GM12878 (cell line): ENCODE measurements around the gene ZNF888. TPM values are rescaled to one million over a fixed set of nuclear protein-coding genes. Genes with fewer than 3 reads are reported as not detected.

Source experiments
- ASH2L ChIP-seq: fragments of 300-600, 200-600 bp; sonication (generic); IDR thresholded peaks from 2 replicates; pipeline ENCODE4 v1.6.1; 2017; ENCODE audit warnings: low read depth, mild to moderate bottlenecking, borderline replicate concordance
- ATF3 ChIP-seq: IDR thresholded peaks from 2 replicates; pipeline ENCODE4 v1.6.1; 2011; ENCODE audit warnings: low read depth, mild to moderate bottlenecking, low read length, moderate library complexity, borderline replicate concordance; ENCODE audit errors: extremely low read depth
- BHLHE40 ChIP-seq, 2 experiments: fragments of 450-650 bp in 1 of 2; IDR thresholded peaks; 2 replicates each; pipeline ENCODE4 v1.6.1; 2011 to 2017; ENCODE audit warnings: low read depth in 2 of 2, borderline replicate concordance in 1 of 2, improper control_type of control experiment in 1 of 2, low read length in 1 of 2, mild to moderate bottlenecking in 1 of 2
- CBX5 ChIP-seq: sonication (generic); IDR thresholded peaks from 2 replicates; pipeline ENCODE4 v1.6.1; 2016; ENCODE audit warnings: low read depth, moderate library complexity, mild to moderate bottlenecking, inconsistent platforms
- CREM ChIP-seq: IDR thresholded peaks from 2 replicates; pipeline ENCODE4 v1.6.1; 2014; ENCODE audit warnings: antibody characterized with exemption, low read depth
- CUX1 ChIP-seq: IDR thresholded peaks from 2 replicates; pipeline ENCODE4 v1.6.1; 2012; ENCODE audit warnings: improper control_type of control experiment, low read depth, low read length; ENCODE audit not compliant: insufficient replicate concordance
- DPF2 ChIP-seq: fragments of 450-650 bp; IDR thresholded peaks from 2 replicates; pipeline ENCODE4 v1.6.1; 2017; ENCODE audit warnings: mild to moderate bottlenecking
- E2F8 ChIP-seq: fragments of 450-650 bp; IDR thresholded peaks from 2 replicates; pipeline ENCODE4 v1.6.1; 2018; ENCODE audit warnings: mild to moderate bottlenecking, low read depth, moderate library complexity; ENCODE audit not compliant: partially characterized antibody
- EED ChIP-seq: sonication (generic); IDR thresholded peaks from 2 replicates; pipeline ENCODE4 v1.6.1; 2016; ENCODE audit warnings: antibody characterized with exemption, low read depth
- EGR1 ChIP-seq, 2 experiments: IDR thresholded peaks; 1 replicate in 1 of 2; 2 replicates in 1 of 2; pipeline ENCODE4 v1.6.1; 2011 to 2012; ENCODE audit warnings: low read depth in 2 of 2, low read length in 2 of 2, borderline replicate concordance in 1 of 2, mild to moderate bottlenecking in 1 of 2, moderate library complexity in 1 of 2
- HDAC6 ChIP-seq: fragments of 200-600 bp; sonication (generic); IDR thresholded peaks from one replicate; pipeline ENCODE4 v1.8.0; 2017; ENCODE audit warnings: antibody characterized with exemption; ENCODE audit not compliant: unreplicated experiment
- NFIC ChIP-seq: IDR thresholded peaks from 2 replicates; pipeline ENCODE4 v1.6.1; 2012; ENCODE audit warnings: low read depth, mild to moderate bottlenecking, inconsistent platforms, low read length, moderate library complexity
- PAX5 ChIP-seq: IDR thresholded peaks from 2 replicates; pipeline ENCODE4 v1.6.1; 2011; ENCODE audit warnings: low read depth, low read length, borderline replicate concordance
- RB1 ChIP-seq: fragments of 450-650 bp; formaldehyde crosslinking; IDR thresholded peaks from 2 replicates; pipeline ENCODE4 v1.6.1; 2017; ENCODE audit warnings: mild to moderate bottlenecking, borderline replicate concordance
- RUNX3 ChIP-seq: IDR thresholded peaks from 2 replicates; pipeline ENCODE4 v1.6.1; 2012; ENCODE audit warnings: low read length, inconsistent platforms
- SMARCA5 ChIP-seq: fragments of 450-650 bp; IDR thresholded peaks from 2 replicates; pipeline ENCODE4 v1.6.1; 2017; ENCODE audit warnings: mild to moderate bottlenecking
- SMC3 ChIP-seq: IDR thresholded peaks from 2 replicates; pipeline ENCODE4 v1.6.1; 2011; ENCODE audit warnings: low read length, improper control_type of control experiment, borderline replicate concordance
- SREBF2 ChIP-seq: IDR thresholded peaks from 2 replicates; pipeline ENCODE4 v1.6.1; 2012; ENCODE audit warnings: mild to moderate bottlenecking, low read length
- SRF ChIP-seq, 2 experiments: IDR thresholded peaks; 2 replicates each; pipeline ENCODE4 v1.6.1; 2011; ENCODE audit warnings: low read depth in 2 of 2, low read length in 2 of 2, mild to moderate bottlenecking in 1 of 2, moderate library complexity in 1 of 2
- SUZ12 ChIP-seq: fragments of 200-600 bp; sonication (generic); IDR thresholded peaks from one replicate; pipeline ENCODE4 v1.6.1; 2018; ENCODE audit warnings: antibody characterized with exemption, mild to moderate bottlenecking; ENCODE audit not compliant: unreplicated experiment
- ZNF622 ChIP-seq: fragments of 450-650 bp; IDR thresholded peaks from 2 replicates; pipeline ENCODE4 v1.6.1; 2017; ENCODE audit warnings: mild to moderate bottlenecking, inconsistent platforms
- ZSCAN29 ChIP-seq: fragments of 450-650 bp; IDR thresholded peaks from 2 replicates; pipeline ENCODE4 v1.6.1; 2017; ENCODE audit warnings: mild to moderate bottlenecking, moderate library complexity
- polyA plus RNA-seq, 11 experiments: library from polyadenylated mRNA; depleted of rRNA in 4 of 11; unstranded in 6 of 11; stranded (reverse) in 5 of 11; fragments of >200 nt; fragmentation: Nextera tagmentation in 4 of 11; fragmentation: Illumina TruSeq in 1 of 11; extraction: Ambion mirVana in 4 of 11; extraction: Trizol in 1 of 11; gene quantifications; 1 replicate in 1 of 11; 2 replicates in 10 of 11; pipeline versions ENCODE4 v1.2.1 to v1.2.3, GENCODE V29; 2011 to 2016; ENCODE audit warnings: inconsistent platforms in 2 of 11, missing spikeins in 2 of 11, low read depth in 1 of 11
- total RNA-seq, 4 experiments: library from RNA; depleted of rRNA in 3 of 4; stranded (reverse); fragments of >200 nt in 3 of 4; fragmentation: Illumina TruSeq in 1 of 4; extraction: Trizol in 1 of 4; gene quantifications; 2 replicates each; pipeline versions ENCODE4 v1.2.1 to v1.2.3, GENCODE V29; 2013 to 2021

ZNF888 gene
- total and polyA plus RNA-seq, 10 of the 15 experiments (the other 5 are each of a cell fraction or from before 2014, with no cell fraction given) = 0.26 to 4.3 (median 2.7) TPM

- TF ChIP-seq CUX1 = no peak
- no peak for TF ChIP-seq ATF3
- TF ChIP-seq BHLHE40 (IDR thresholded peaks at IDR 0.05; ENCODE audit: borderline replicate concordance in 1 of 2, low read depth in 2 of 2, low read length in 1 of 2) = peak in 1 of 2 experiments; percentile 49; a peak in 1 of 4 replicates
- TF ChIP-seq HDAC6 = no peak
- TF ChIP-seq CBX5 = 0 out of 2 replicates have a peak, but pooled peaks have one; percentile 15
- TF ChIP-seq ZSCAN29 = no peak
- no peak for TF ChIP-seq PAX5
- TF ChIP-seq SRF (IDR thresholded peaks at IDR 0.05; ENCODE audit: low read depth in 2 of 2, low read length in 2 of 2) = no peak
- TF ChIP-seq DPF2 = no peak
- TF ChIP-seq SMARCA5 = no peak
- TF ChIP-seq ASH2L = no peak
- peak; percentile 49; the same call in 1 of the 2 replicates for TF ChIP-seq EED
- no peak for TF ChIP-seq SUZ12
- TF ChIP-seq E2F8 = no peak
- TF ChIP-seq NFIC = no peak
- TF ChIP-seq ZNF622 = no peak
- TF ChIP-seq RUNX3 = no peak; the same call in 1 of the 2 replicates
- TF ChIP-seq EGR1 (IDR thresholded peaks at IDR 0.05; ENCODE audit: borderline replicate concordance in 1 of 2, low read depth in 2 of 2, low read length in 2 of 2) = peak in 1 of 2 experiments; percentile 91; a peak in 2 of 3 replicates
- no peak for TF ChIP-seq SMC3
- TF ChIP-seq CREM = 0 out of 2 replicates have a peak, but pooled peaks have one; percentile 14
- TF ChIP-seq SREBF2 = no peak
- TF ChIP-seq RB1 = no peak
Observed at GRCh38 chr19:52962394-52963246, 39.4 kb upstream of the ZNF888 start, which contains the start of gene ZNF816 (continued).
